Activated T-helper 2 cell treated with anti-CD3 and anti-CD28 coated beads, Interferon-gamma antibody, Interleukin-2, Interleukin-4, amounts not matched to agents 10 μg/mL and 5 μg/mL and 100 μg/mL, durations not matched to agents 14 hours and 24 hours and 36 hours (primary cell): ENCODE measurements around the gene ZNF185. TPM values are rescaled to one million over a fixed set of nuclear protein-coding genes. Genes with fewer than 3 reads are reported as not detected.

Experiments used
- DNase-seq: peaks from one replicate; pipeline ENCODE4 v3.0.0; 2021; ENCODE audit warnings: low spot score
- H3K27ac Mint-ChIP-seq: one replicate; pipeline ENCODE4 v1.8.0; 2021; ENCODE audit warnings: mixed read lengths
- H3K27me3 Mint-ChIP-seq: one replicate; pipeline ENCODE4 v1.8.0; 2021; ENCODE audit warnings: low read depth, mixed read lengths
- H3K36me3 Mint-ChIP-seq: one replicate; pipeline ENCODE4 v1.8.0; 2021; ENCODE audit warnings: low read depth, mixed read lengths
- H3K4me1 Mint-ChIP-seq: one replicate; pipeline ENCODE4 v1.8.0; 2021; ENCODE audit warnings: low read depth, mixed read lengths
- H3K4me3 Mint-ChIP-seq: one replicate; pipeline ENCODE4 v1.8.0; 2021; ENCODE audit warnings: low read depth, mild to moderate bottlenecking, moderate library complexity, mixed read lengths
- H3K9me3 Mint-ChIP-seq: one replicate; pipeline ENCODE4 v1.8.0; 2021; ENCODE audit warnings: mixed read lengths
- intact Hi-C: fragments of 100-400 bp; cut with micrococcal nuclease; formaldehyde crosslinking; loops from one replicate; pipeline ENCODE4 v1.15.1; 2023
- total RNA-seq: library from RNA; stranded (reverse); gene quantifications from 2 replicates; pipeline ENCODE4 v1.2.3, GENCODE V29; 2022

ZNF185 gene
- total RNA-seq, 1 donor from 2014 or later, result 0.68 TPM

DNA sequence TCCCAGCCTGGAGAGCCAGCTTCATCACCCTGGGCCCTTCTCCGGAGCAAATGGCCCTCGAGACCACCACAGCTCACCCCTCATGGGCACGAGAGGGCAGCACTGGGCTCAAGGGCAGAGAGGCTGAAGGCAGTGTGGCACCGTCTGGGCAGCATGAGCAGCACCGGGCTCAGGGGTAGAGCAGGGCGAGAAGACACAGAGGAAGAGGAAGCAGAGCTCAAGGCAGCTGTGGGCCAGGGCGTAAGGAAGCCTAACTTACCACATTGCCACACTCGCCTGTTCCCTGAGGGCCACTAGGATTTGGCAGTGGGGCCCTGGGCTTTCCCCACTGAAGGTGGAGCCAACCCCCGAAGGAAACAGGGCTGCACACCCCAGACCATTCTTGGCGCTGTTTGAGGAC lies 15.5 kb downstream of the ZNF185 start:
- Mint-ChIP-seq H3K4me3 (no peak overlapping the region), H3K36me3 (no peaks in the 10 kb centered on the region)

DNA sequence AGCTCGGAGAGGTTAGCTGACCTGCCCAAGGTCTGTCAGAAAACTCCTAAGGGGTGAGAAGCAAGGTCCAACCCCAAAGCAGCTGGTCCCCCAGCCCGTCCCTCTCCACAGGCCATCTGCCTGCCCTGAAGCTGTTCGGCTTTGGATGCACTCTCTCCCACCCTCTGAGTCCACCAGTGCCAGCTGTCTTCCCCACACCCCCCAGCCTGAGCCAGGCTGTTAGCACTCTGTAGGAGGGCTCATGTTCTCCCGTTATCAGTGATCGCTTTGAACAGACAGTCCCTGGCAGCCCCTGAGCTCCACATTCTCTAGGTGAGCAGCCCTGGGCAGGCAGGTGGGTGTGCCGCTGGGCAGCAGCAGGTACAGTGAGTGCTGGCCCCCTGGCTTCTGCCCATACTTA lies 16.0 kb downstream of the ZNF185 start:
- Mint-ChIP-seq H3K36me3 (no peaks in the 10 kb centered on the region), H3K27me3 (no peaks in the 10 kb centered on the region)

More for the DNA sequence above, 15.5 kb downstream of the ZNF185 start:
- Mint-ChIP-seq H3K4me1 (no peaks in the 10 kb centered on the region), H3K27ac (no peak overlapping the region), H3K9me3 (no peaks in the 10 kb centered on the region), H3K27me3 (no peaks in the 10 kb centered on the region)
- intact Hi-C loops, result no loop called here
- no peak for DNase-seq

DNA sequence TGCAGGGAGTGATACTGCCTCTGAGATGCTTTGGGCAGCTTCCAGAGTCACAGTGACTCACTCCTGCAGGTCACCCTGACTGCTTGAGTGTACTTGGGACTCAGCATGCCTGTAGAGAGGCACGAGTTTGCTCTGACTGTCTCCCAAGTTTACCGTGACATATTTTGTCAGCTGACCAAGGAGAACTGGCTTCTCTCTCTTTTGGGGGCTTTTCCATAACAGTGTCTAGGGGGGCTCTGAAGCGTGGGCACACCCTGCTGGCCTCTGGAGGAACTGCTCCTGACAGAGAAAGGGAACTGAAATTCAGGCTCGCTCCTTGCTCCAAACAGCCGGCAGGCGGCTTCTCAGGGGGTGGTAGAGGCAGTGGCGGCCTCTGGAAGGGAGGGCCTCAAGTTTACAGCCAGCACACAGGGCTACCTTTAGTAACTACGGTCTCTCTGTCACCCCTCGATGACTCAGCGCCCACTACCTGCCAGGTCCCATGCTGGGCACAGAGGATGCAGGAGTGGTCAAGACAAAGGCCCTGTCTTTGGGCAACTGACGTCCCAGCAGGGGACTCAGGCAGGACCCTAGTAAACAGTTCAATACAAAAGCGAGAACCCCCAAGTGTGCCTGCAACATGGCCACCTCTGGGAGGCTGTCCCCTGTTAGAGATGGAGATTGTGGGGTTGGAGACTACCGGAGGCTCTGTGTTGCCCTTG lies 17.8 kb downstream of the ZNF185 start:
- intact Hi-C loops, result no loop called here
- Mint-ChIP-seq H3K36me3 (no peaks in the 10 kb centered on the region), H3K9me3 (no peaks in the 10 kb centered on the region), H3K27ac (no peak overlapping the region), H3K4me1 (no peaks in the 10 kb centered on the region), H3K27me3 (no peaks in the 10 kb centered on the region), H3K4me3 (no peak overlapping the region)
- no peak for DNase-seq

More for the DNA sequence above, 16.0 kb downstream of the ZNF185 start:
- intact Hi-C loops, result no loop called here
- no peak for DNase-seq
- no peak overlapping the region for H3K4me3 Mint-ChIP-seq
- no peaks in the 10 kb centered on the region for H3K9me3 Mint-ChIP-seq
- no peak overlapping the region for H3K27ac Mint-ChIP-seq
- H3K4me1 Mint-ChIP-seq, result no peaks in the 10 kb centered on the region

DNA sequence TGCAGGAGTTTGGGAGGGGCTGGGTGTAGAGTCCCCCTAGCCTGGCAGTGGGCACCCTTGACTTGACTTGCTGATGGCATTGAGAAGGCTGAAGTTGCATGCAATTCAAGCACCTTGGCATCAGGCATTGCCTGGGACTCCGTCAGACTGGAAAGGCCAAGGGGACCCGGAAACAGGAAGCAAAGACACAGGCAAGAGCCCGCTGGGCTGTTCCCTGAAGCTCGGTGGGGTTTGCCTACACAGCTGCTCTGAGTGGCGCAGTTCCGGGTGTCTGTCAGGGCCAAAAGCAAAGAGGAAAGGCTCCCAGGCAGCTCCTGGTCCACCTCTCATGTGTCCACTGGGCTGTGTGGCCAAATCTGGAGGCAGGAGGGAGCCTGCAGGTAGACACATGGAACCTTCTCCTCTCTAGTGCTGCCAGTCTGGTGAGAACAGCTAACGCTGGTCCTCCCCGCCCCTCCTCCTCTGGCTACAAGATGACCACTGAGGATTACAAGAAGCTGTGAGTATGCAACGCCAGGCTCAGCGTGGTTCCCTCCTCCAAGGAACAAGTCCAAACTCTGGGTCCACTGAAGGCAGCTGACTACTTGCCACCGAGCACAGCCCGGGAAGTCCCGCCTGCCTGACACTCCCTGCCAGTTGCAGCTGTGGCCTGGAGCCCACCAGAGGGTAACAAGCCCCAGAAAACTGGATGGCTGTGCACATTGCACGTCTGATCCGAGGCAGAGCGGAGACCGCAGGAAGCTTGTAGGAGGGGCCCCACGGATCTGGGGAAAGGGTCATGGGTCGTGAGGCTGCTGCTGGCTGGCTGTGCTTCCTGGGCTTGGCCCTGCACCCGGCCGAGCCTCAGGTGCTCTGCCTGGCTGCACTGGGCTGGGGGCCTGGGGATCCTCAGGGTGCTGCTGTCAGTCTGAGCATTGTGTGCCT lies 20.1 kb downstream of the ZNF185 start:
- no peaks in the 10 kb centered on the region for H3K9me3 Mint-ChIP-seq
- H3K36me3 Mint-ChIP-seq, result no peaks in the 10 kb centered on the region
- H3K4me3 Mint-ChIP-seq, result no peak overlapping the region
- H3K27ac Mint-ChIP-seq, result no peak overlapping the region
- intact Hi-C loops, result no loop called here
- no peaks in the 10 kb centered on the region for H3K4me1 Mint-ChIP-seq
- DNase-seq, result no peak
- H3K27me3 Mint-ChIP-seq, result no peaks in the 10 kb centered on the region

DNA sequence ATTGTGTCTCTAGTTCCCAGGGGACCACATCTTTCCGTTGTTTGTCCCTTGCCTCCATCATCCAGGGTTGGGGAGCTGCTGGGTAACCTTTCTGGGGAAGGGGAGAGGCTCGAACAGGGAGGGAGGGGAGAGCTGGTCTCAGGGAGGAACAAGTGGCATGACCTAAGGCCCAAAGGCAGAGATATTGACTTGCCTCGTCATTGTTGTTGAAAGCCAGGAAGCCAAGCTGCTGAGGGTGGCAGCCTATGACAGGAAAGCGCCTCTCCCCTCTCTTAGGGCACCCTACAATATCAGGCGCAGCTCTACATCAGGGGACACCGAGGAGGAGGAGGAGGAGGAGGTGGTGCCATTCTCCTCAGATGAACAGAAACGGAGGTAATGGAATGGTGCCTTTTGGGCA lies 20.8 kb downstream of the ZNF185 start:
- no peaks in the 10 kb centered on the region for H3K27me3 Mint-ChIP-seq
- no peak for DNase-seq
- no peaks in the 10 kb centered on the region for H3K36me3 Mint-ChIP-seq
- intact Hi-C loops, result no loop called here
- no peak overlapping the region for H3K4me3 Mint-ChIP-seq
- H3K9me3 Mint-ChIP-seq, result no peaks in the 10 kb centered on the region
- H3K4me1 Mint-ChIP-seq, result no peaks in the 10 kb centered on the region
- H3K27ac Mint-ChIP-seq, result no peak overlapping the region

- Mint-ChIP-seq H3K9me3 (no peaks in the 10 kb centered on the region), H3K27ac (no peak overlapping the region), H3K27me3 (no peaks in the 10 kb centered on the region), H3K4me3 (no peak overlapping the region), H3K4me1 (peaks cover 3% of the 10 kb centered on the region), H3K36me3 (no peaks in the 10 kb centered on the region)
- no peak for DNase-seq
- intact Hi-C loops, result no loop called here
These were observed 25.7 kb downstream of the ZNF185 start for GRCh38 chrX:152923599-152923998.

- intact Hi-C loops, result no loop called here
- H3K9me3 Mint-ChIP-seq, result no peaks in the 10 kb centered on the region
- DNase-seq, result no peak
- no peaks in the 10 kb centered on the region for H3K27me3 Mint-ChIP-seq
- H3K36me3 Mint-ChIP-seq, result no peaks in the 10 kb centered on the region
- H3K27ac Mint-ChIP-seq, result no peak overlapping the region
- peaks cover 3% of the 10 kb centered on the region for H3K4me1 Mint-ChIP-seq
- H3K4me3 Mint-ChIP-seq, result no peak overlapping the region
These were observed 28.0 kb downstream of the ZNF185 start for GRCh38 chrX:152925835-152926234.

GRCh38 chrX:152926279-152926678 lies 28.4 kb downstream of the ZNF185 start:
- H3K4me3 Mint-ChIP-seq, result no peak overlapping the region
- H3K27ac Mint-ChIP-seq, result no peak overlapping the region
- H3K4me1 Mint-ChIP-seq, result peaks cover 3% of the 10 kb centered on the region
- no peaks in the 10 kb centered on the region for H3K36me3 Mint-ChIP-seq
- H3K27me3 Mint-ChIP-seq, result no peaks in the 10 kb centered on the region
- intact Hi-C loops, result no loop called here
- H3K9me3 Mint-ChIP-seq, result no peaks in the 10 kb centered on the region
- DNase-seq, result peak; percentile 13

- H3K9me3 Mint-ChIP-seq, result no peaks in the 10 kb centered on the region
- no peak overlapping the region for H3K27ac Mint-ChIP-seq
- no peaks in the 10 kb centered on the region for H3K27me3 Mint-ChIP-seq
- no peak overlapping the region for H3K4me3 Mint-ChIP-seq
- intact Hi-C loops, result no loop called here
- H3K4me1 Mint-ChIP-seq, result peaks cover 3% of the 10 kb centered on the region
- H3K36me3 Mint-ChIP-seq, result no peaks in the 10 kb centered on the region
- no peak for DNase-seq
These were observed 29.1 kb downstream of the ZNF185 start for GRCh38 chrX:152926923-152927322.

- no peak overlapping the region for H3K4me3 Mint-ChIP-seq
- no peaks in the 10 kb centered on the region for H3K36me3 Mint-ChIP-seq
- intact Hi-C loops, result no loop called here
- peaks cover 3% of the 10 kb centered on the region for H3K4me1 Mint-ChIP-seq
- no peaks in the 10 kb centered on the region for H3K9me3 Mint-ChIP-seq
- no peak for DNase-seq
- H3K27ac Mint-ChIP-seq, result no peak overlapping the region
- H3K27me3 Mint-ChIP-seq, result no peaks in the 10 kb centered on the region
These were observed 30.2 kb downstream of the ZNF185 start for GRCh38 chrX:152927858-152928760.

DNA sequence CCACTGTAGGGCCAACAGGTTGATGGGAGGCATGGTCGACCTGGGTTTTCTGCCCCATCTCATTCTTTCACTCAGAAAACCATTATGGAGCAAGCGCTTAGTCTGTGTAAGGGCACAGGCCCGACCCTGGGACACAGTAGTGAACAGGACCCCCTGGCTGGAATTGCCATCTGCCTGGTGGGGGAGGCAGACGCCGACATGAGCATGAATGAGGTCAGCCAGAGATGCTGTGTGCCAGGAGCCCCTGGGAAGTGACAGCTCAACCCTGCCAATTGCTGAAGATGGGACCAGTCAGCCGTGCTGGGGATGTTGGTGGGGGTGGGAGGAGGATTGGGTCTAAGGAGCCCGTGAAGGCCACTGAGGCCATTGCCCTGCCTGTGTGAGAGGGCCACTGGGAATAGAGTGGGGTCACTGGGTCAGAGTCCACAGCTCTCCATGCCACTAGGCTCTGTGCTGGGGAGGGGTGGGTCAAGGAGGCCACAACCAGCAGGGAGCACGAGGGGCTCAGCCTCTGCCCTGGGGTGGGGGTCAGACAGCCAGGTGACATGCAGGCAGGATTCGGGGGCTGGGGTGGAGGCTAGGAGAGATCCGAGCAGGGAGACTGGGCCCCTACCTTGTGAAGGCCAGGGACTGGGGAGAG lies 31.0 kb downstream of the ZNF185 start:
- no peak overlapping the region for H3K27ac Mint-ChIP-seq
- intact Hi-C loops, result no loop called here
- H3K27me3 Mint-ChIP-seq, result no peaks in the 10 kb centered on the region
- DNase-seq, result no peak
- no peaks in the 10 kb centered on the region for H3K9me3 Mint-ChIP-seq
- no peak overlapping the region for H3K4me3 Mint-ChIP-seq
- no peaks in the 10 kb centered on the region for H3K36me3 Mint-ChIP-seq
- H3K4me1 Mint-ChIP-seq, result peaks cover 3% of the 10 kb centered on the region

DNA sequence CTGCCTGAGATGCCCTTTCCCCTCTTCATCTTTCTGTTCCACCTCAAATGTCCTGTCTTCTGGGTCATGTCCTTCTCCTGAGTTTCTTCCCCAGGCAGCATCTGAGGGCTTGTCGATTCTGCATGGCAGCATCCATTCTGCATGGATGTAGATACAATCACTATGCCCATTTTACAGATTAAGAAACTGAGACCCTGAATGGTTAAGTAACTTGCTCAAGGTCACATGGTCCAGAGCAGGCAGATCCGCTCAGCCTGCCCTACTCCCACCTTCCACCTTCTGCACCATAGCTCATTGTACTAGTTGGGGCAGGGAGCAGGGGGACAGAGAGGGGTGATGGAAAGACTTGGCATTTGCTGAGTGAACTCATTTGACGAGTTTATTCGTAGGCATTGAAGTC lies 32.0 kb downstream of the ZNF185 start:
- intact Hi-C loops, result no loop called here
- Mint-ChIP-seq H3K9me3 (no peaks in the 10 kb centered on the region), H3K4me3 (no peak overlapping the region), H3K4me1 (peaks cover 3% of the 10 kb centered on the region), H3K36me3 (no peaks in the 10 kb centered on the region), H3K27ac (peak overlapping the region; percentile 40), H3K27me3 (no peaks in the 10 kb centered on the region)
- DNase-seq, result no peak
